ENCODE data around the gene IGFBP2.
"Not testable (repeated sequence)": the region's sequence is repeated elsewhere in the genome, so short reads cannot be mapped to it uniquely, and the experiment has no call there.

Gene IGFBP2

GRCh38 chr2:216590780-216591179 lies 42.4 kb upstream of the IGFBP2 start:
- no peak for TF ChIP-seq CTCF (IDR thresholded peaks at IDR 0.05; ENCODE audit: low read depth, low read length)
- H3K4me3 ChIP-seq (replicated peaks in 1 of 2; ENCODE audit: low read depth in 2 of 2, low read length in 2 of 2), result no peak overlapping the region
- peak; percentile 22 to 79 for DNase-seq (ENCODE audit: low read depth in 2 of 2)

GRCh38 chr2:216591480-216591879 lies 41.7 kb upstream of the IGFBP2 start:
- no peak overlapping the region for H3K4me3 ChIP-seq (replicated peaks in 1 of 2; ENCODE audit: low read depth in 2 of 2, low read length in 2 of 2)
- no peak for DNase-seq (ENCODE audit: low read depth in 2 of 2)
- TF ChIP-seq CTCF (IDR thresholded peaks at IDR 0.05; ENCODE audit: low read depth, low read length), result no peak

- no peak overlapping the region for H3K4me3 ChIP-seq (replicated peaks in 1 of 2; ENCODE audit: low read depth in 2 of 2, low read length in 2 of 2)
- DNase-seq (ENCODE audit: low read depth in 2 of 2), result no peak
- no peak for TF ChIP-seq CTCF (IDR thresholded peaks at IDR 0.05; ENCODE audit: low read depth, low read length)
Measured at GRCh38 chr2:216594081-216594480, 39.1 kb upstream of the IGFBP2 start.

GRCh38 chr2:216596236-216596979 lies 36.8 kb upstream of the IGFBP2 start:
- peak; percentile 53 to 86 for DNase-seq (ENCODE audit: low read depth in 2 of 2)
- H3K4me3 ChIP-seq (replicated peaks in 1 of 2; ENCODE audit: low read depth in 2 of 2, low read length in 2 of 2), result no peak overlapping the region
- no peak for TF ChIP-seq CTCF (IDR thresholded peaks at IDR 0.05; ENCODE audit: low read depth, low read length)

- H3K4me3 ChIP-seq (replicated peaks in 1 of 2; ENCODE audit: low read depth in 2 of 2, low read length in 2 of 2), result no peak overlapping the region
- DNase-seq (ENCODE audit: low read depth in 2 of 2), result peak in 1 of 2 donors; percentile 24
- TF ChIP-seq CTCF (IDR thresholded peaks at IDR 0.05; ENCODE audit: low read depth, low read length), result no peak
Measured at GRCh38 chr2:216596980-216597509, 36.2 kb upstream of the IGFBP2 start.

- H3K4me3 ChIP-seq (replicated peaks in 1 of 2; ENCODE audit: low read depth in 2 of 2, low read length in 2 of 2), result not testable (repeated sequence)
- peak in 1 of 2 donors; percentile 41 for DNase-seq (ENCODE audit: low read depth in 2 of 2)
Measured at GRCh38 chr2:216597825-216598224, 35.4 kb upstream of the IGFBP2 start.

GRCh38 chr2:216601632-216602409 lies 31.4 kb upstream of the IGFBP2 start:
- no peak for TF ChIP-seq CTCF (IDR thresholded peaks at IDR 0.05; ENCODE audit: low read depth, low read length)
- no peak overlapping the region for H3K4me3 ChIP-seq (replicated peaks in 1 of 2; ENCODE audit: low read depth in 2 of 2, low read length in 2 of 2)
- no peak for DNase-seq (ENCODE audit: low read depth in 2 of 2)

Data from cardiac fibroblast (primary cell).